HG03025 (cell line): ENCODE measurements around the gene SLIT3.
A peak's percentile ranks its signal among the peaks of the same experiment; 100 is the strongest.

Source experiments
- ATAC-seq: cut with Tn5 transposase; IDR thresholded peaks from one replicate; pipeline ENCODE4 v1.9.1; 2021; ENCODE audit warnings: mild to moderate bottlenecking, moderate library complexity; ENCODE audit not compliant: unreplicated experiment, low FRiP score

Gene SLIT3

GRCh38 chr5:168827636-168828035 is 473.3 kb downstream of the SLIT3 start:
- no peak for ATAC-seq

GRCh38 chr5:168826246-168826725 is 474.7 kb downstream of the SLIT3 start:
- no peak for ATAC-seq

- ATAC-seq, result no peak
Measured at GRCh38 chr5:168822745-168823281, 478.1 kb downstream of the SLIT3 start.

- ATAC-seq, result no peak
Measured at GRCh38 chr5:168822248-168822744, 478.6 kb downstream of the SLIT3 start.

GRCh38 chr5:168820874-168821273 is 480.1 kb downstream of the SLIT3 start:
- ATAC-seq, result no peak

- no peak for ATAC-seq
Measured at GRCh38 chr5:168819004-168819621, 481.8 kb downstream of the SLIT3 start.

- ATAC-seq, result no peak
Measured at GRCh38 chr5:168818558-168818957, 482.4 kb downstream of the SLIT3 start.

GRCh38 chr5:168817591-168817990 is 483.3 kb downstream of the SLIT3 start:
- no peak for ATAC-seq

GRCh38 chr5:168816661-168817060 is 484.3 kb downstream of the SLIT3 start:
- ATAC-seq, result no peak

GRCh38 chr5:168813184-168813968 is 487.6 kb downstream of the SLIT3 start:
- no peak for ATAC-seq

GRCh38 chr5:168810641-168811040 is 490.3 kb downstream of the SLIT3 start:
- no peak for ATAC-seq

- ATAC-seq, result no peak
Measured at GRCh38 chr5:168809218-168809617, 491.7 kb downstream of the SLIT3 start.

GRCh38 chr5:168808051-168808616 is 492.8 kb downstream of the SLIT3 start:
- ATAC-seq, result no peak

- no peak for ATAC-seq
Measured at GRCh38 chr5:168807287-168807686, 493.7 kb downstream of the SLIT3 start.

- no peak for ATAC-seq
Measured at GRCh38 chr5:168803541-168803940, 497.4 kb downstream of the SLIT3 start.

GRCh38 chr5:168802337-168802736 is 498.6 kb downstream of the SLIT3 start:
- peak; percentile 70 for ATAC-seq

GRCh38 chr5:168801567-168801966 is 499.4 kb downstream of the SLIT3 start:
- ATAC-seq, result no peak

GRCh38 chr5:168800701-168801100 is 500.2 kb downstream of the SLIT3 start:
- no peak for ATAC-seq

- no peak for ATAC-seq
Measured at GRCh38 chr5:168798065-168799023, 502.6 kb downstream of the SLIT3 start.
